T-helper 1 cell (primary cell): ENCODE results near the gene PCLO.

Experiments used
- DNase-seq, 5 donors: peaks; one replicate each; pipeline ENCODE4 v3.0.0-alpha.2; 2012 to 2020

The PCLO gene

DNA sequence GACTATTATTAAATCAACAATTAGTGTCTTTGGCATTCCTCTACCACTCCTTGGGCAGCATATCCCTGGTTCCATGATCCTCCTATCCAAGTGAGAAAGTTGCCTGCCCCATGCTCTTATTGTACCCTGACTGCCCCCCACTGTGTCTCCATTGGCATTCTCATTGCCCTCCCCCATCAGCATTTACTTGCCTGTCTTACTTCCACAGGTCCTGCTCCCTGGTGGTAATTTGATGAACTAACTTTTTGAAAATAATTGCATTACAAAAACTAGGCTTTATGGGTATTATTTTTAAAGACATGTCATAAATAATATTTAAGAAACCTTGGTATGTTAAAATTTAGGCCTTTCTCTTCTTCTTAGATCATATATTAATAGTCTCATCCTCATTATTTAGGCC, 346.4 kb downstream of the PCLO start:
- no peak for DNase-seq

DNA sequence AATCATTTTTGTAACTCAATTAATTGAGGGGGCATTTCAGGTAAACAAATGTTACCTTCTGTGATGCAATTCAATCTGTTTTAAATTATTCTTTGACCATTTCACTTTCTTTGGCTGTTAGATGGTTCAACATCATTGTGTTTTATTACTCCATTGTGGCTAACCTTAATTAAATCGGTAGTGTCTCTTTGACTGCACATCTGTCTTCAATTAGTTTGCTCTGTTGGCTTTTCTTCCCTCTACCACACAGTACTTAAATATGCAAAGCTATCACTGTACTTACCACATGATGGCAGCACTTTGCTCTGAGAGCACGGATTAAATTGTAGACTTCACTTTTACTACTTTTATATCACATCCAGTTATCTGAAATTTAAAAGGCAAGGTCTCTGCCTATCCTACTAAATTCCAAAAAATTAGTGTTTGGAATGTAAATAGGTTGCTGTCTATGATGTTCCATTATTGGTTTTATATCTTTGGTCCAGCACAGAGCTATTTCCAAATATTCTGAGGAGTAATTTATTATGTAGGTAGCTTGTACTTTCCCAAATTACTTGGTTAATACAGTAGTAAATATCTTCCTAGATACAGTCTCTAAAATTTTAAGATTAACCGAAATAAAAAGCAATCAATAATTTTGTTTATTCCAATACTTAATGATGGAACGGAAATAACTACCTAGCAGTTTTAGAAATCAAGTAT, 352.0 kb downstream of the PCLO start:
- DNase-seq = peak in 1 of 5 donors; percentile 2

DNA sequence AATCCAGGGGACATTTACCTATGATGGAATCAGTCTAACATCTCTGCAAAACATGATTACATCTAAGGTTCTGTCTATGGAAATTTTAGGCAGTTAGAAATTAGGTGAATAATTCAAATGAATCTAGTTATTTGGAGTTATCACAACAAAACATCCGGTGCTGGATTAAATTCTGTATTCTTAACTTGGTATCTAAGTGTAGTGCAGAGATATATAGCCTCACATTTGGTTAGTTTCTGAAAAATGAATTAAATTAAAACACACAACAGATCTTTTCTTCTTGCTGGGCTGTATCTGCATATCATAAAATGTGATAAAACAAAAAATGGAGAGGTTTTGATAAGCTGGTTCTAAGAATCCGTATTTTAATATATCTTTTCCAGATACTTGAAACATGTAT, 354.1 kb downstream of the PCLO start:
- DNase-seq = no peak

DNA sequence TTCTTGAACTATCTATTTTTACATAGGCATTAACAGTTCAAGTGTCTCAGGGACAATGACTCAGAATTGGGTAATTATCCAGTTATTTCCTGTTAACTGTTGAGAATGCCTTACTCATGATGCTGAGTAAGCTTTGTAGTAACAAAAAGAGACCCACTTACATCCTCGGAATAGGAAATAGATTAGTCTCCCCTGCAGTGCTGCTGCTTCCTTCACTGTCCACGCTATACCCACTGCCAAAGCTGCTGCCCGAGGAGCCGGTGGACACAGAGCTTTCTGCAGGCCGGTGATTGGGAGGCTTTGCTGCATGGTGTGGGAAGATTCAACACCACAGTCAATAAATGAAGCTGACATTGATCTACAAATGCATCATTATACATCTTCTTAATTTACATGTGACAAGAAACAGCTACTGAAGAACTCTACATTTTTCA, 357.1 kb downstream of the PCLO start:
- no peak for DNase-seq

DNA sequence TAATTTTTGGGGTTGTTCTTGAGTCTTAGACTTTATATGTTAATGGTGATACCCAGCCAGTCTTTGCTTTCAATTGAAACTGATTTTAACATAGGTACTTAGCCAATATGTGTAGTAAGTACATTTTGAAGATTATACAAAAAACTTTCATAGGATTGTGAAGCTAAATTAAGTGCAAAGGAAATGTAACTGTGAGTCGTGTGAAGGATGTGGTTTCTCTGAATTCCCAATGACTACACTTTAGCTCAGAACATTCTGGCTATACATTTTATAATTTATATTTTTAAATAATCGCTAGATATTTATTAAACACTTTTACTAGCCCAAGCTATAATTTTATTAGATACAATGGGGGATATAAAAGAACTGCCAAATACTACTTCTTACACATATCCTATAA, 359.3 kb downstream of the PCLO start:
- DNase-seq = no peak

DNA sequence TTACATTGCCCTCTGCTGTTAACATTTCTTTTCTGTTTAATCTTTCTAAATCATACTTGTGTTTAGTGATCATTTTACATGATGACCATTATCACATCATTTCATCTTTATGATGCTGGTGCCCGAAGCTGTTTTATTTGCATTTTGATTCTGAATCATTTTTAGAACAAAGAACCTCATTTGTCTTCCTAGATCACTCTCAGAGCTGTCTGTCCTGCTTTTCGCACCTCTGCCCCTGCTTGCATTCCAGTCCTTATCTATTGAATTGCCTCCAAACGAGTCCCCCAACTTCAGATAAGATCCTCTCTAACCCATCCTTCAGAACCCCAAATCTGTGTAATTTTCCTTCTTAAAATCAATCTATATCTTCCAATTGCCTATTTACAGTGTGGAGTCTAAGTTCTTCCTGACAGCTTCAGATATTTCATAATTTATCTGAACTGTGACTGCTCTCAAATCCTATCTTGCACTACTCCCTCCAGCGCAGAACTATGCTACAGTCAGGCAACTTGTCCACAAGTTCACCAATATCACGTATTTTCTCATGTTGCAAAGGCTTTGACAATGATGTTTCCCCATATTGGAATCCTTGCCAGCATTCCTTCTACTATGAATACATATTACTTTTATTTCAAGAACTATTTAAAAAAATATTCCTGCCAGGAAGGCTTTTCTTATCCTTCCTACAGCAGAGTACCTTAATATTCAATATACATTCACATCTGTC, 372.6 kb downstream of the PCLO start:
- DNase-seq = no peak

DNA sequence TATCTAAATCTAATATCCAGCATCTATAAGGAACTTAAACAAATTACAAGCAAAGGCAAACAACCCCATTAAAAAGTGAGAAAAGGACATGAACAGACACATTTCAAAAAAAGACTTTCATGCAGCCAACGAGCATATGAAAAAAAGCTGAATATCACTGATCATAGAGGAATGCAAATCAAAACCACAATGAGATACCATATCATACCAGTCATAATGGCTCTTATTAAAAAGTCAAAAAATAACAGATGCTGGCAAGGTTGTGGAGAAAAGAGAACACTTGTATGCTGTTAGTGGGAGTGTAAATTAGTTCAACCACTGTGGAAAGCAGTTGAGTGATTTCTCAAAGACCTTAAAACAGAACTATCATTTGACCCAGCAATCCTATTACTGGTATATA, 384.7 kb downstream of the PCLO start:
- DNase-seq = no peak

DNA sequence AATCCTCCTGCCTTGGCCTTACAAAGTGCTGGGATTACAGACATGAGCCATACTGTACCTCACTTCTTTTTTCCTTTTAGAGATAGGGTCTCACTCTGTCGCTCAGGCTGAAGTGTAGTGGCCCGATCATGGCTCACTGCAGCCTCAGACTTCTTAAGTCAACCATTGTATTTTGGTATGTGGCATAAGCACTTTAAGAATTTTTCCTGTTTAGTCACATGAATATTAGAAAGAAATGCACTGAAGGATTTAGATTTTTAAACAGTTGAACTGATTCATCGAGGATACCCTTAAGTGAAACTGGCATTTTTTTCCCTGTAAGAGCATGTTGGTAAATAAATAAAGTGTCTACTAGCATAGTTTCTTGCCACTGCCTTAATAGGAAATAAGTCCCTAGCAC, 399.8 kb downstream of the PCLO start:
- DNase-seq = no peak

DNA sequence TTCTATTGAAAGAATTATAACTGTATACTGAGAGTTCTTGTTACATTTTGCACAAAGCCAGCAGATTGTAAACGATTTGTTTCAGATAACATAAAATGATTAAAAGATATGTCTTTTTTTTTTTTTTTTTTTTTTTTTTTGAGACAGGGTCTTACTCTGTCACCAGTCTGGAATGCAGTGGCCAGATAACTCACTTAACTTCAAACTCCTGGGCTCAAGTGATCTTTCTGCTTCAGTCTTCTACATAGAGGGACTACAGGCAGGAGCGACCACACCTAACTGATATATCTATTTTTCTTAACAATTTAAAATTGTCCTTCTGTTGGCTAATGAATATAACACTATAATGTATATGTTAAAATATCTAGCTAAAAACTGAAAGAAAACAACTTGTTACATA, 401.9 kb downstream of the PCLO start:
- no peak for DNase-seq

DNA sequence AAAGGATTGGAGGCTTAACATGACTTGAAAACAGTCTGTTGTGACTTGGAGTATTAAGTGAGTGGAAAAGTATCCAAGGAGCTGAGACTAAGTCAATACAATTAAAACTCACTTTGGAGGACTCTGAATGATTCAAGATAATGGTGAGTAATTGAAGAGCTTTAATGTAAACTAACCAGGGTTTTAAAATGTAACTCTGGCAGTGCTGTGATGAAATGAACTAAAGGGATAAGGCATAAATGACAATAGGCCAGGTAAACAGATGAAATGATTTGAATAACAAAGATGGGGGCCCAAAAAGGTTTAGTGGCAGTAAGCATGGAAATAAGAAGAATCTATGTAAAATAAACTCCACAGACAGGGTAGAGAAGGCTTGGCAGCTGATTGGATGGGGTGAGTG, 402.6 kb downstream of the PCLO start:
- no peak for DNase-seq

DNA sequence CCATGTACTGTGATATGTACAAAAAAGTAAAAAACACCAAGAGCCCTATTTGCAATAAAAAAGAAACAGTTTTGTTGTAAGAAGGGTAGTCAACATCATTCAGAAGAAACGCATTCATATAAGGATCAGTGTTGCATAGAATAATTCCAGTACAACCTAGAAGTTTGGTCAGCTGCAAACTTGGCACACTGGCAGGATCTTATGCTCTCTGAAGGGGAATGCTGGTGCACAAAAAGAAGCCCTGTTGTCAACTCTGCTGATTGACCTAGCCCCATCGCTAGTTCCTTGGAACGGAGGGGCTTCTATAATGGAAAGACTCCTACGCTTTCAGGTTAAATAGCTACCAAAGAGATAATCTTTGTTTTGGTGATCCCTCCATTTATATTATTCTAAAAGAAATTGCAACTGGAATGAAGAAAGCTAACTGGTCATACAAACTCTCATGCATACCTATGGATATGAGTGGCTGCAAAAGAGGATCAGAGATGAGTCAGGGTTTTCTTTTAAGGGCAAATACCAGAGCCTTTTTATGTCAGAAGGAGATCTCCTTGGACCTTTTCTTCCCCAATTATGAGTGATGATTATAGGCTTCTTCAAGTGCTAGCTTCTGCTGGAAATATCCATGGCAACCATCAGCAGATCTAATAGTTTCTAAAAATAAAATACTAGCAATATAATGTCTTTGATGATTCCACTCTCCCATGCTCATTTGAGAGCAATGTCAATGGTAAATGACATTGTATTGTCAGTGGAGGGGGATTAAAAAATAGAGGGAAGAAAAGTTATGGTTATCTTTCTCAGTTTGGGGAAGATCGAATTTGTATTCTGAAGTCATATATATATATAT, 406.8 kb downstream of the PCLO start:
- no peak for DNase-seq

DNA sequence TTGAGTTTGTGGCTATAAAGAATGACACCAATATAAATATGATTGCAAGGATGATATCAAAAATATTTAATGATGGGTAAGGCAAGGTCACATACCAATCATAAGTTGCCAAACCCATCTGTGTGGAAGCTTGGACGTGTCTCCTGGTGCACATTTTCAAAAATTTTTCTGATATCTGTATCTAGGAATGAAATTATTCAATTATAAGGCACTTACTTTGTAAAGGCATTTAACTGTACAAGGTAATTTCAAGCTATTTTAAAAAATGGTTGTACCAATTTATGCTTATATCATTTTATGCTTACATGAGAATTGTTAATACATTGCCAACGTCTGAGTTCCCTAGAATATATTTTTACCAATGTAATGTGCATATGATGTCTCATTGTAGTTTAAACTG, 412.7 kb downstream of the PCLO start:
- DNase-seq = no peak

DNA sequence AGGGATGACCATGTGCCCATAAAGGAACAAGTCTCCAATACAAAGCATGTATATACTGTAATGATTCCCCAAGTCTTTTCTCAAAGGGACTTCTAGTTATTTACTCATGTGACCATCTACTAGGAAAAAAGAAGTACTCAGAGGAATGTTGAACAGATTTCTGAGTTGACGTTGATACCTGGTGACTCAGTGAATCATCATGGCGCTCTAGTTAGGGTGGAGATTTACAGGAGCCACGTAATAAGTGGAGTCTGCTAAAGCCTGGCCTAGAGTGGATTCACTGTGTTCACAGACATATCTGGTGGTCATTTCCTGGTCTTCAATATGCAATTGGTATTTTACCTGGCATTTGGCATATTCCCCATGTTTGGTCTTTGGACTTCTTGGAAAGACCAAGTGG, 416.9 kb downstream of the PCLO start:
- no peak for DNase-seq

DNA sequence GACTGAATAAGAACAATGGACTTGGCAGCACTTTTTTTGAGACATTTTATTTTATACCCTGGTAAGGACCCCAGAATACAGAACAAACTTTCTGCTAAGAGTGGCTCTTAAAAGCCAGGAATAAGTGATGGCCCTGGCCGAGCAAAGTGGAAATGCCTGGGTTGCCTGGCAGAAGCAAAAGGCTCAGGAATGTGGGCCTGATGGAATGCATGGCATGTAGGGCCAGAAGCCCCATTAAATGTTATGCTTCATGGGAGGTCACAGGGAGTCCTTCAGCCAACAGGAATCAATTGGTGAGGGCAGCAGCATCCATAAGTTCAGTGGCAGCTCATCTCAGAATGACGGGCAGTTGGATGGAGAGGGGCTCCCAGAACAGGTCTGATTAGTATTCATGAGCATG, 417.6 kb downstream of the PCLO start:
- DNase-seq = no peak

DNA sequence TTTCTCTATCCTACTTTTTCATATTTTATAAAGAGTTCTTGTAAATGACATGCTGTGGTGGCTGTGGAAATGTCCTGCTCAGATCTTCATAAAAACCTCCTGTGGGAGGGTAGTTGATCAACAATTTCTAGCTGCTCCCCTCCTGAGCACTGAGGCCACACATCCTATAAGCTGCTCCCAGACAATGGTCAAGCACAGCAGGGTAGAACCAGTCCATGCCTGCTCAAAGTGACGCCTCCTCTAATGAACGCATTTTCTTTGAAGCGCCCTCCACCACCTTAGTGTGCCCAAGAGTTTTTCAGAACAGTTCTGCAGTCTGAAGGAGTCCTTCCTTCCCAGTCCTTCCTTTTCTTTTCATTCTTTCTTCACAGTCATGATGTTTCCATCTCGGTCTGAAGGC, 420.5 kb downstream of the PCLO start:
- DNase-seq = no peak

DNA sequence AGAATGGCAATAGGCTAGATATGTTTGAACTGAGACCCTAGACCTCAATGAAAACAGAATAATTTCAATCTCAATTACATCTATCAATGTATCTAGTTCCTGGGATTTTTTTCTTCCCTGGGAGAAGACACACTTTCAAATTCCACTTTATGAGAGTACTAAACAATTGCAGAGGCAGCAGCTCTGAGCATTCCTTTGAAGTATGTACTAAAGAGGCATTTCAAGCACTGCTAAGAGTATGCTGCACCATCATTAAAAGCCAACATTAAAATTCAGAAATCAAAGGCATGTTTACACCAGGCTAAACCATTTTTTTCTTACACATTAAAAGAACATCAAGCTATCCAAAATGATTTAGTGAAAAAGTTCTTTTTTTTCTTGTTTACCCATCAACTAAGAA, 421.2 kb downstream of the PCLO start:
- DNase-seq = no peak

DNA sequence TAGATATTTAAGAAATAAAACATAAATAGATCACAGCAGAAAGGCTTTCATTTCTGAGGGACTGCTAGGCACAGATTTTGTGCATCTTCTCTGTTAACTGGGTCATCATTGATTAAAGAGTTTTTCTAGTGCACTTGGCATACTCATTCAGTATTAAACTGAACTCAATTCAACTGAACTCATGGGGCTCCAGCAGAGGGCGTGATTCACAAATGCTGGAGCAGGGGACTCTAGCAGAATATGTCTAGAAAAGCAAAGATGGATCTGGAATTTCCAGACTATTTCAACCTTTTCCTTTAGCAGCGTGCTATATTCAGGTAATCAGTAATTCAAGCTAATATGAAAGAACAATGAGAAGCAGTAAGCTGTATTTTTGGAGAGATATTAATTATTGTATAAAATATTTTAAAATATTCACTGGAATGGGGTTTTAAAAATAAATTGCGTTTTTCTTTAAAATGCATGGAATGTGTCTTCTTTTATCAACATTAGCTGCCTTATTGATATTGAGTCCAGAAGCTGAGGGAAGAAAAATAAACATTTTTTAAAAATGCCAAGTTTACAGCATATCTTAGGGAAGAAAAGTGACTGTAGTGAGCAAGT, 422.3 kb downstream of the PCLO start:
- DNase-seq = no peak

DNA sequence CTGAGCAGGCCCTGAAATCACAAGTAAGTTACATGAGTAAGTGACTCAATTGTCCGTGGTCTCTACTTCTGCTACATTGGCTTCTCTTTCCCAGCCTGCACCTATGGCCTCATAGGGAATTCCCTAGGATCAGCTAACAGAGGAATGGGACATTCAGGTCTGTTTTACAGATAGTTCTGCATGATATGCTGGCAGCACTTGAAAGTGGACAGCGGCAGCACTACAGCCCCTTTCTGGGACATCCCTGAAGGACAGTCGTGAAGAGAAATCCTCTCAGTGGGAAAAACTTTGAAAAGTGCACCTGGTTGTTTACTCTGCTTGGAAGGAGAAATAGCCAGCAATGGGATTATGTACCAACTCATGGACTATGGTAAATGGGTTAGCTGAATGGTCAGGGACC, 426.1 kb downstream of the PCLO start:
- no peak for DNase-seq

DNA sequence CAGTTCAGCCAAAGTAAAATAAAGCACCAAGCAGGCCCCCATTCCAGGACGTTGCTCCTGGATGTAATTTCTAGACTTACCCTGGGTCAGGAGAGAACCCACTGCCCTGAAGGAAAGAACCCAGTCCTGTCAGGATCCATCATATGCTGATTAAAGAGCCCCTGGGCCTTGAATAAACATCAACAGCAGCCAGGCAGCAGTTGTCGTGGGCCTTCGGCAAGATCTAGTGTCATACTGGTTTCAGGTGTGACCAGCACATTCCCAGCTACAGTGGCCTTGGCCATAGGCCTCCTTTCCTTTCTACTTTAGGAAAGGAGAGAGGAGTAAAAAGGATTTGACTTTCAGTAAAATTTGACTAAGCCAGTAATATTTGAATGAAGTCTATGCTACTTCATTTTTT, 430.0 kb downstream of the PCLO start:
- no peak for DNase-seq

DNA sequence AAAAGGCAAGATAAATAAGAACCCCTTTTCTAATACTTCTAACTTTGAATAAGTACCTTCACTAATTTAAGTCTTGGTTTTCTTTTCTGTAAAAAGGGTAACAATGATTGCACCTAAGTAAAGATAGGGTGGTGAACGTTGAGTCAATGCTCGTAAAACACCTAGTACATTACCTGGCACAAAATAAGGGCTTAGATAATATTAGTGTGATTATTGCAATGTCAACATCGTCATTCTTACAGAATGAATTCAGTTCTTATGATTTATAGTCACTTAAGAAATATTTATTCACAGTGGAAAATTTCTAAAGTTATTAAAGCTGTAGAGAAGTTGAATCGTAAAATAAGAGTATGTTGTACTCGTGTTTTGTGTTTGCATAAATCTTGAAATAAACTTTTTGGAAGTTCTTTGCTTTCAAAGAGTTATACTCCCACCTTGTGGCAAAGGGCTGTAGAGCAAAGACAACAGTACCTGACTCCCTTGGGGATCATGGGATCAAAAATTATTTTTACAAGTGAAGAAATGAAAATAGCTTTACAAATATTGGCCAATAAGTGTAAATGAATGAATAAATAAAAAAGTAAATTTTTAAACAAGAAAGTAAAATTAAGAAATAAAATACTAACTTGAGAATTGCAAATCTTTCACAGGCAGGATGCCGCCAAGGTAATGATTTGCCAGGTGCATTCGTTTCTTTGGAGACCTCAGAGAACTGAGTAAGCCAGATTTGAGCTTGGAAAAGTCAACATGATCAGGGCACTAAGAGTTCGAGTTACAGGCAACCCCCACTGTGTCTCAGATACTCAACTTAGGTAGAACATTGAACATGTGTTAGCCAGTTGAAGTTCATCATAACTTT, 433.3 kb downstream of the PCLO start:
- DNase-seq = no peak

DNA sequence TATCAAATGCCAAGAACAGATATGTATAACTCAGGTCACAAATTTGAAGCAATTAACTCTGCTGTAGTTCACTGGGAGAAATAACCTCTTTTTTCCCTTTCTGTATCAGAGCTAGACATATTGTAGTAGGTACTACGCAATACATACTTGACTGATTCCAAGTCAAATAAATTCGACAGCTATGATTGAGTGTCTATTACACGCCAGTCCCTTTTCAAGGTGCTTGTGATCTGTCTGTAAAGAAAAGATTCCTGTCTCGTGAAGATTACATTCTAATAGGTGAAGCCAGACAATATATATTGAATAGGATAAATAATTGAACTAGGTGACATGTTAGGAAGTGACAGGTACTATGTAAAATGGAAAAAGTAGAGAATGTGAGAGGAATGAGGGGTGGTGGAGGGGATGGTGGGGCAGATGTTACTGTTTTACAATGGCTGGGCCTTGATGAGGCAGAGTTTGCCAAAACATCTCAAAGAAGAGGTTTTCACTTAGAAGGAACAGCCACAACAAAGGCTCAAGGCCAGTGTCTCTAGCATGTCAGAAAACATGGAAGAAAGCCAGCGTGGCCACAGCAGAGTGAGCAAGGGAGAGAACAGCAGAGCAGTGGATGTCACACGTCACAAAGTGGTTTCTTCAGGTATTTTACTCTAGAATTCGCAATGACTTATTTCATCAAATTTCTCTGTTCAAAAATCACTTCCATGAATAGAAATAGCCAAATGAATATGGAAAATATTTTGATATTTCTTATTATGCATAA, 436.5 kb downstream of the PCLO start:
- DNase-seq = no peak

DNA sequence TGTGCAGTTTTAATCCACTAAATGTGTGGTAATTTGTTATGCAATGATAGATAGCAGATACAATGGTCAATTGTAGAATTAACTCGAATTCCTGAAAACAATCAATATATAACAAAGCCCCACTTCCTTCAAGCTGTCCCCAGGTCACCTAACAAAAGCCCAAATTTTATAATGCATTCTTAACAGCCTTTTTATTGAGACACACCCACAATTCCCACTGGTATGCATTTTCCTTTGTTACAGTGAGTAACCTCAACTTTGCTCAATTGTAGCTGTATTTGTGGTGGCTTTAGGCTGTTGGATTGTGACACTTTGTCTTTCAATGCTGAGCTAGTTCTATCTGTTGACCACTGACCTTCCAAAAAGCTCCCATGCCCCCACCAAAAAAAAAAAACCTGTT, 439.3 kb downstream of the PCLO start:
- DNase-seq = no peak
